SK-N-SH treated with all-trans-retinoic acid at 6 μM for 48 hours (cell line): ENCODE results near the gene EVA1C.

Experiments
- ATAC-seq: fragments of 200-7000 bp; cut with Tn5 transposase; 3 replicates; pipeline ENCODE4 v1.9.1; 2020; ENCODE audit warnings: mild to moderate bottlenecking, moderate library complexity
- ARNTL ChIP-seq: fragments of 450-650 bp; formaldehyde crosslinking; IDR thresholded peaks from 2 replicates; pipeline ENCODE4 v1.5.0; 2020; ENCODE audit warnings: low read depth, mild to moderate bottlenecking, moderate library complexity, borderline replicate concordance
- CREB5 ChIP-seq: fragments of 250-450 bp; sonication (Bioruptor Pico); IDR thresholded peaks from 2 replicates; pipeline ENCODE4 v1.5.1; 2020; ENCODE audit warnings: low read depth, mild to moderate bottlenecking, moderate library complexity
- CSDC2 ChIP-seq: fragments of 250-450 bp; sonication (Bioruptor Pico); IDR thresholded peaks from 2 replicates; pipeline ENCODE4 v1.5.0; 2020; ENCODE audit warnings: mild to moderate bottlenecking, moderate library complexity
- CSRNP3 ChIP-seq: fragments of 250-450 bp; sonication (Bioruptor Pico); IDR thresholded peaks from 2 replicates; pipeline ENCODE4 v1.5.1; 2021; ENCODE audit warnings: mild to moderate bottlenecking, moderate library complexity
- ESRRG ChIP-seq: fragments of 250-450 bp; sonication (Bioruptor Pico); IDR thresholded peaks from 2 replicates; pipeline ENCODE4 v1.6.1; 2021; ENCODE audit warnings: mild to moderate bottlenecking
- GLIS3 ChIP-seq: fragments of 250-450 bp; sonication (Bioruptor Pico); IDR thresholded peaks from 2 replicates; pipeline ENCODE4 v1.5.0; 2020; ENCODE audit warnings: mild to moderate bottlenecking, moderate library complexity
- ISL1 ChIP-seq: fragments of 250-450 bp; sonication (Bioruptor Pico); IDR thresholded peaks from 2 replicates; pipeline ENCODE4 v2.1.2; 2022; ENCODE audit warnings: mild to moderate bottlenecking, moderate library complexity
- OSR1 ChIP-seq: fragments of 250-450 bp; sonication (Bioruptor Pico); IDR thresholded peaks from 2 replicates; pipeline ENCODE4 v1.8.0; 2022; ENCODE audit warnings: moderate library complexity, mild to moderate bottlenecking, inconsistent platforms
- PATZ1 ChIP-seq: fragments of 250-450 bp; sonication (Bioruptor Pico); IDR thresholded peaks from 2 replicates; pipeline ENCODE4 v1.8.0; 2020; ENCODE audit warnings: mild to moderate bottlenecking, moderate library complexity, borderline replicate concordance
- POU6F1 ChIP-seq: fragments of 250-450 bp; sonication (Bioruptor Pico); IDR thresholded peaks from 2 replicates; pipeline ENCODE4 v1.8.0; 2021; ENCODE audit warnings: low read depth, mild to moderate bottlenecking, moderate library complexity, borderline replicate concordance
- PPARA ChIP-seq: fragments of 250-450 bp; sonication (Bioruptor Pico); IDR thresholded peaks from 2 replicates; pipeline ENCODE4 v1.5.0; 2020; ENCODE audit warnings: mild to moderate bottlenecking, borderline replicate concordance
- RARB ChIP-seq: fragments of 250-450 bp; sonication (Bioruptor Pico); IDR thresholded peaks from 2 replicates; pipeline ENCODE4 v1.8.0; 2021; ENCODE audit warnings: mild to moderate bottlenecking, moderate library complexity
- SNAI2 ChIP-seq: fragments of 250-450 bp; sonication (Bioruptor Pico); IDR thresholded peaks from 2 replicates; pipeline ENCODE4 v1.5.0; 2020; ENCODE audit warnings: mild to moderate bottlenecking, moderate library complexity
- TCF4 ChIP-seq: fragments of 250-450 bp; sonication (Bioruptor Pico); IDR thresholded peaks from 2 replicates; pipeline ENCODE4 v1.8.0; 2021; ENCODE audit warnings: mild to moderate bottlenecking, moderate library complexity, borderline replicate concordance
- TOX ChIP-seq: fragments of 250-450 bp; sonication (Bioruptor Pico); IDR thresholded peaks from 2 replicates; pipeline ENCODE4 v1.8.0; 2021; ENCODE audit warnings: mild to moderate bottlenecking, moderate library complexity, borderline replicate concordance
- TSHZ2 ChIP-seq: fragments of 250-450 bp; sonication (Bioruptor Pico); IDR thresholded peaks from 2 replicates; pipeline ENCODE4 v1.5.0; 2020; ENCODE audit warnings: mild to moderate bottlenecking, moderate library complexity
- ZC3H10 ChIP-seq: fragments of 250-450 bp; sonication (Bioruptor Pico); IDR thresholded peaks from 2 replicates; pipeline ENCODE4 v1.5.1; 2021; ENCODE audit warnings: mild to moderate bottlenecking, moderate library complexity
- ZFP3 ChIP-seq: fragments of 250-450 bp; sonication (Bioruptor Pico); IDR thresholded peaks from 2 replicates; pipeline ENCODE4 v1.5.0; 2020; ENCODE audit warnings: mild to moderate bottlenecking, moderate library complexity
- ZFP30 ChIP-seq: fragments of 450-650 bp; formaldehyde crosslinking; IDR thresholded peaks from 2 replicates; pipeline ENCODE4 v1.5.0; 2022; ENCODE audit warnings: mild to moderate bottlenecking, moderate library complexity
- ZNF70 ChIP-seq: fragments of 450-650 bp; formaldehyde crosslinking; IDR thresholded peaks from 2 replicates; pipeline ENCODE4 v1.5.0; 2020; ENCODE audit warnings: mild to moderate bottlenecking, moderate library complexity
- ZNF8 ChIP-seq: fragments of 450-650 bp; formaldehyde crosslinking; IDR thresholded peaks from 2 replicates; pipeline ENCODE4 v1.5.0; 2020; ENCODE audit warnings: mild to moderate bottlenecking, moderate library complexity

Gene EVA1C

GRCh38 chr21:32477424-32477745, 64.9 kb downstream of the EVA1C start:
- ATAC-seq, result no peak
- TF ChIP-seq RARB (CRISPR knock-in tag) (no peak), ISL1 (no peak), ESRRG (no peak), ZFP30 (no peak), GLIS3 (no peak), OSR1 (no peak), PATZ1 (CRISPR knock-in tag) (no peak), TSHZ2 (CRISPR knock-in tag) (no peak), CSDC2 (CRISPR knock-in tag) (no peak), CSRNP3 (CRISPR knock-in tag) (no peak), TOX (CRISPR knock-in tag) (no peak), SNAI2 (CRISPR knock-in tag) (no peak), ARNTL (CRISPR knock-in tag) (no peak), ZFP3 (CRISPR knock-in tag) (no peak)

GRCh38 chr21:32481875-32482408, 69.4 kb downstream of the EVA1C start:
- no peak for ATAC-seq
- TF ChIP-seq PATZ1 (CRISPR knock-in tag) (no peak), PPARA (CRISPR knock-in tag) (no peak)

- ATAC-seq, result no peak
- TF ChIP-seq ZFP3 (CRISPR knock-in tag) (no peak), ZC3H10 (CRISPR knock-in tag) (no peak), ZNF8 (CRISPR knock-in tag) (no peak), POU6F1 (CRISPR knock-in tag) (no peak), ARNTL (CRISPR knock-in tag) (no peak), ZFP30 (no peak), GLIS3 (no peak), ZNF70 (no peak), CSRNP3 (CRISPR knock-in tag) (no peak), PPARA (CRISPR knock-in tag) (no peak), ISL1 (no peak), TCF4 (CRISPR knock-in tag) (no peak), TSHZ2 (CRISPR knock-in tag) (no peak), RARB (CRISPR knock-in tag) (no peak), CREB5 (no peak)
These were observed 70.2 kb downstream of the EVA1C start for GRCh38 chr21:32482565-32483292.
